DMS79 (cell line): ENCODE data around the gene GSDME.

Experiments used
- DNase-seq: peaks from one replicate; lab custom pipeline; 2025; lab: John Stamatoyannopoulos, UW

Gene GSDME

DNA sequence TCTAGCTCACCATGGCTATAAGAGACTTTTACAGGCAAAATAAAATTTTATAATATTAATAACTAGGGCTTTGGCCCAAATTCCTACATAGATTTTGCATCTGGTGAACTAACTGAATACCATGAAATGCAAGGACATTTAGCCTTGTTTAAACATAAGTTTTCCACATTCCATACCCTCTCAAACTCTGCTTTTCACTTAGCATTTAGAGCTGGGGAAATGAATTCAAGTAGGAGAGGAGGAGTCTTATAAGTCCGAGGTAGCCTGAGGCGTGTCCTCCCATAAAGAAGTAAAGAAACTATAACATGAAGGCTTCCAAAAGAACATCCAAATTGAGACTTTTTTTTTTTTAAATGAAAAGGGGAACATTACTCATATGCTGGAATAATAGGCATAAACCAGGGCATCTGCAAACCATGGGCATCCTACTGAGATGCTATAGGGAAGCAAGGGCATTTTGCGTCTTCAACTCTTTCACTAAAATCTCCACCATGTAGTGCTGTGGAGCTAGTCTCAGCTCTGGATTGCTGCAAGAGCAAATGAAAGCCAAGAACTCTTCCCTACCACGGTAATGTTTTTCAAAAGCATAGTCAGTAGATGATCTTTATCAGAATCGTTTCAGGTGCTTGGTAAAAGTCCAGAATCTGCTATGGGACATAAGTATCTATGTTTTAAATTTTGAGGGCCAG lies 104.9 kb downstream of the GSDME start:
- no peak for DNase-seq
